HEK293 (cell line): ENCODE measurements around the gene MAL.

ENCODE experiments used
- CTCF ChIA-PET: fragments of 350-600 bp; formaldehyde crosslinking; extraction: SDS; loops from one replicate; lab custom pipeline; 2021; ENCODE audit warnings: antibody characterized with exemption; lab: Yijun Ruan, JAX
- POLR2A ChIA-PET: fragments of 300-600 bp; formaldehyde crosslinking; extraction: SDS; loops from one replicate; lab custom pipeline; 2020; ENCODE audit warnings: antibody characterized with exemption, inconsistent platforms; lab: Yijun Ruan, JAX
- H3K27ac ChIP-seq: fragments of 200-500 bp; sonication (Bioruptor generic); 2 replicates; pipeline ENCODE4 v1.5.1; 2014; ENCODE audit warnings: low read depth, low read length, control low read depth, inconsistent platforms; ENCODE audit errors: extremely low read depth
- H3K36me3 ChIP-seq, 2 experiments: fragments of 200-500 bp in 1 of 2; sonication (Bioruptor generic) in 1 of 2; 1 replicate in 1 of 2; 2 replicates in 1 of 2; pipeline ENCODE4 v1.5.1; 2014 to 2017; ENCODE audit warnings: inconsistent platforms in 2 of 2, low read length in 2 of 2; ENCODE audit not compliant: control insufficient read depth in 2 of 2, insufficient read depth in 1 of 2
- H3K4me1 ChIP-seq: fragments of 200-500 bp; sonication (Bioruptor generic); 2 replicates; pipeline ENCODE4 v1.5.1; 2014; ENCODE audit warnings: mild to moderate bottlenecking, low read length, inconsistent platforms; ENCODE audit not compliant: control insufficient read depth, insufficient read depth
- H3K4me3 ChIP-seq: 2 replicates; pipeline ENCODE4 v1.5.1; 2011; ENCODE audit warnings: low read depth, mild to moderate bottlenecking, control low read depth, low read length, moderate library complexity
- H3K9me3 ChIP-seq: fragments of 200-500 bp; sonication (Bioruptor generic); 2 replicates; pipeline ENCODE4 v1.5.1; 2014; ENCODE audit warnings: low read depth, low read length, inconsistent platforms; ENCODE audit not compliant: control insufficient read depth, insufficient read depth
- ELK4 ChIP-seq: IDR thresholded peaks from 2 replicates; pipeline ENCODE4 v1.6.1; 2011; ENCODE audit warnings: mild to moderate bottlenecking, low read depth, low read length, borderline replicate concordance
- HOXC10 ChIP-seq: sonication (generic); formaldehyde crosslinking; IDR thresholded peaks from 2 replicates; pipeline ENCODE4 v1.8.1; 2023; ENCODE audit warnings: mild to moderate bottlenecking, missing genetic modification reagents
- KLF1 ChIP-seq: fragments of 450-650 bp; formaldehyde crosslinking; IDR thresholded peaks from 2 replicates; pipeline ENCODE4 v1.5.1; 2016; ENCODE audit warnings: missing biosample characterization, missing genetic modification characterization
- PRDM4 ChIP-seq: fragments of 450-650 bp; formaldehyde crosslinking; IDR thresholded peaks from 2 replicates; pipeline ENCODE4 v1.5.1; 2017; ENCODE audit warnings: missing biosample characterization, missing genetic modification characterization
- TCF7L2 ChIP-seq: IDR thresholded peaks from 2 replicates; pipeline ENCODE4 v1.6.1; 2011; ENCODE audit warnings: low read depth, mild to moderate bottlenecking, inconsistent platforms, low read length, moderate library complexity, borderline replicate concordance
- TRIM28 ChIP-seq: IDR thresholded peaks from 2 replicates; pipeline ENCODE4 v1.6.1; 2011; ENCODE audit warnings: low read length, control low read depth, borderline replicate concordance
- YY1 ChIP-seq: fragments of 450-650 bp; formaldehyde crosslinking; IDR thresholded peaks from 2 replicates; pipeline ENCODE4 v1.5.1; 2018; ENCODE audit warnings: missing biosample characterization, missing genetic modification characterization
- ZBTB20 ChIP-seq: fragments of 450-650 bp; formaldehyde crosslinking; IDR thresholded peaks from 2 replicates; pipeline ENCODE4 v1.5.1; 2016; ENCODE audit warnings: missing biosample characterization, missing genetic modification characterization
- ZFP69B ChIP-seq: fragments of 450-650 bp; formaldehyde crosslinking; IDR thresholded peaks from 2 replicates; pipeline ENCODE4 v1.5.1; 2016; ENCODE audit warnings: missing biosample characterization, missing genetic modification characterization
- ZNF239 ChIP-seq: fragments of 450-650 bp; formaldehyde crosslinking; IDR thresholded peaks from 2 replicates; pipeline ENCODE4 v1.5.1; 2016; ENCODE audit warnings: missing biosample characterization, missing genetic modification characterization
- ZNF302 ChIP-seq: fragments of 450-650 bp; formaldehyde crosslinking; IDR thresholded peaks from 2 replicates; pipeline ENCODE4 v1.5.1; 2016; ENCODE audit warnings: missing biosample characterization, missing genetic modification characterization, low read depth
- ZNF366 ChIP-seq: fragments of 450-650 bp; formaldehyde crosslinking; conservative IDR thresholded peaks from 2 replicates; pipeline ENCODE4 v1.5.1; 2016; ENCODE audit warnings: missing biosample characterization, missing genetic modification characterization
- ZNF37A ChIP-seq: fragments of 450-650 bp; IDR thresholded peaks from 2 replicates; pipeline ENCODE4 v1.5.1; 2018; ENCODE audit warnings: missing biosample characterization, missing genetic modification characterization
- ZNF398 ChIP-seq: fragments of 450-650 bp; formaldehyde crosslinking; IDR thresholded peaks from 2 replicates; pipeline ENCODE4 v1.5.1; 2017; ENCODE audit warnings: missing biosample characterization, missing genetic modification characterization
- ZNF510 ChIP-seq: fragments of 450-650 bp; formaldehyde crosslinking; IDR thresholded peaks from 2 replicates; pipeline ENCODE4 v1.5.1; 2018; ENCODE audit warnings: mild to moderate bottlenecking, missing genetic modification characterization, missing biosample characterization; ENCODE audit not compliant: insufficient replicate concordance
- ZNF514 ChIP-seq: fragments of 450-650 bp; formaldehyde crosslinking; IDR thresholded peaks from 2 replicates; pipeline ENCODE4 v1.5.1; 2016; ENCODE audit warnings: missing biosample characterization, missing genetic modification characterization

The MAL gene

GRCh38 chr2:94995553-94996304 is 29.8 kb upstream of the MAL start (continued):
- no peak for TF ChIP-seq ZNF398 (tag by site-specific recombination)
- TF ChIP-seq ELK4, result no peak
- TF ChIP-seq ZBTB20 (tag by site-specific recombination), result no peak
- no peak for TF ChIP-seq TRIM28

GRCh38 chr2:94996305-94997100 is 29.0 kb upstream of the MAL start:
- TF ChIP-seq ZNF366 (tag by site-specific recombination) (no peak), KLF1 (tag by site-specific recombination) (no peak), TCF7L2 (no peak), ZFP69B (tag by site-specific recombination) (no peak), YY1 (tag by site-specific recombination) (no peak), ZNF239 (tag by site-specific recombination) (no peak), ZNF510 (tag by site-specific recombination) (no peak), ZNF302 (tag by site-specific recombination) (no peak), ZNF514 (tag by site-specific recombination) (no peak), PRDM4 (tag by site-specific recombination) (no peak), HOXC10 (CRISPR knock-in tag) (no peak), ZNF37A (tag by site-specific recombination) (no peak)
- Histone ChIP-seq H3K27ac (no peak overlapping the region), H3K4me3 (no peak overlapping the region), H3K4me1 (no peaks in the 10 kb centered on the region), H3K36me3 (no peaks in the 10 kb centered on the region), H3K9me3 (no peaks in the 10 kb centered on the region)
- ChIA-PET POLR2A (no interaction called here), CTCF (interaction anchor here (0.7 to 2.6 kb wide), 4 partner anchors 9 to 104 kb away, joined by 3 to 13 read pairs (median 3); no protein-coding TSS in a partner anchor)
